Activated CD4-positive, alpha-beta memory T cell treated with anti-CD3 and anti-CD28 coated beads, Interleukin-2, amount 10 ng/mL, durations not matched to agents 7 days and 5 days (primary cell): ENCODE results near the gene PRR23C. TPM values are rescaled to one million over a fixed set of nuclear protein-coding genes. Genes with fewer than 3 reads are reported as not detected.

Source experiments
- CTCF ChIA-PET: fragments of 350-600 bp; sonication (Branson Sonifier 250); formaldehyde crosslinking; loops from one replicate; lab custom pipeline; 2021; ENCODE audit warnings: antibody characterized with exemption, inconsistent platforms; lab: Charles Lee
- POLR2A ChIA-PET: fragments of 350-600 bp; sonication (Branson Sonifier 250); formaldehyde crosslinking; loops from one replicate; lab custom pipeline; 2021; ENCODE audit warnings: antibody characterized with exemption; lab: Charles Lee
- DNase-seq: peaks from one replicate; pipeline ENCODE4 v3.0.0-alpha.2; 2020
- H3K27ac Mint-ChIP-seq: one replicate; pipeline ENCODE4 v1.8.0; 2021; ENCODE audit warnings: mild to moderate bottlenecking, mixed read lengths
- H3K27me3 Mint-ChIP-seq: one replicate; pipeline ENCODE4 v1.8.0; 2021; ENCODE audit warnings: mixed read lengths
- H3K36me3 Mint-ChIP-seq: one replicate; pipeline ENCODE4 v1.8.0; 2021; ENCODE audit warnings: low read depth, mixed read lengths
- H3K4me1 Mint-ChIP-seq: one replicate; pipeline ENCODE4 v1.8.0; 2021; ENCODE audit warnings: mixed read lengths
- H3K4me3 Mint-ChIP-seq: one replicate; pipeline ENCODE4 v1.8.0; 2021; ENCODE audit warnings: mild to moderate bottlenecking, mixed read lengths
- H3K9me3 Mint-ChIP-seq: one replicate; pipeline ENCODE4 v1.8.0; 2021; ENCODE audit warnings: mixed read lengths
- total RNA-seq, 2 experiments: library from RNA; stranded (reverse); gene quantifications; one replicate each; pipeline ENCODE4 v1.2.3, GENCODE V29; 2021

Gene PRR23C
- total RNA-seq, 2 experiments from 2014 or later, result not detected

DNA sequence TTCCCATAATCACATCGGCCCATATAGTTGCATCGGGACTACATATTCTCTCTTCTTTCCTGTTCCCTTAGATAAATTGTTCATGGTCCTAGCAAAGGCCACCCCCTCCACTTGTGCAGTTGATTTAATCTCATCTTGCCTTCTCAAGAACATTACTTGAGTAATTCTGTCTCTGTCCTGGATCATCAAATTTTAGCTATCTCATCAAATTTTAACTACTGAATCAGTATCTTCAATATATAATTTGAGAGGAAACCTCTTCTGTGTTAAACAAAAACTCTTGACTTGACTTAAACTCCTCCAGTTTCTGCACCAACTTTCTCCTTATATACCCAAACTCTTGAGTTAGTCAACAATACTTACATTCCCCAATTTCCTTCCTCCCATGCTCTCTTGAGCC lies 19.7 kb downstream of the PRR23C start:
- Mint-ChIP-seq H3K4me1 (no peaks in the 10 kb centered on the region), H3K27ac (no peak overlapping the region), H3K9me3 (no peaks in the 10 kb centered on the region), H3K4me3 (no peak overlapping the region), H3K36me3 (no peaks in the 10 kb centered on the region), H3K27me3 (no peaks in the 10 kb centered on the region)
- DNase-seq, result no peak
- POLR2A ChIA-PET, result no interaction called here
- CTCF ChIA-PET, result no interaction called here

DNA sequence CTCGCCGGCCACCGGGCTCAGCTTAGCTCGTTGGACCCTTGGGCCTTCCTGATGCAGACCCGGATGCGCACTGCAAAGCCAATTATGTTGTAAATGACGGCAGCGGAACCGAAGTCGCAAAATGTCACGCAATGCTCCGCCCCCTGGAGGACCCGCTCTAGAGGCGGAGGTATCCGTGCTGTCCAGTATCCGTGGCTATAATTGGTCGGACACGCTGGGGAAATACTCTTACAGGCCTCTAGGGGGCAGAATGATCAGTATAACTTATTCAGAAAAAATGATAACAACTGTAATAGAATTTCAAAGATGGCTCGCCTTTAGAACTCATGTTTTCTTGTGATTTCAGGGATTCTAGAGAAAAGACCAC lies 23.8 kb downstream of the PRR23C start, which contains the start of gene PRR23B:
Gene PRR23B, minus strand, starts transcription at position 59 of the 367 bp plus-strand sequence. CDS start 265 bp downstream, outside the sequence.
- H3K27ac Mint-ChIP-seq, result no peak within 1 kb of the TSS
- no peaks in the 10 kb centered on the region for H3K27me3 Mint-ChIP-seq
- H3K36me3 Mint-ChIP-seq, result peaks cover 2% of the 10 kb centered on the region
- ChIA-PET POLR2A (no interaction called here), CTCF (no interaction called here)
- H3K9me3 Mint-ChIP-seq, result peaks cover 7% of the 10 kb centered on the region
- no peaks in the 10 kb centered on the region for H3K4me1 Mint-ChIP-seq
- no peak for DNase-seq
- H3K4me3 Mint-ChIP-seq, result no peak within 1 kb of the TSS

DNA sequence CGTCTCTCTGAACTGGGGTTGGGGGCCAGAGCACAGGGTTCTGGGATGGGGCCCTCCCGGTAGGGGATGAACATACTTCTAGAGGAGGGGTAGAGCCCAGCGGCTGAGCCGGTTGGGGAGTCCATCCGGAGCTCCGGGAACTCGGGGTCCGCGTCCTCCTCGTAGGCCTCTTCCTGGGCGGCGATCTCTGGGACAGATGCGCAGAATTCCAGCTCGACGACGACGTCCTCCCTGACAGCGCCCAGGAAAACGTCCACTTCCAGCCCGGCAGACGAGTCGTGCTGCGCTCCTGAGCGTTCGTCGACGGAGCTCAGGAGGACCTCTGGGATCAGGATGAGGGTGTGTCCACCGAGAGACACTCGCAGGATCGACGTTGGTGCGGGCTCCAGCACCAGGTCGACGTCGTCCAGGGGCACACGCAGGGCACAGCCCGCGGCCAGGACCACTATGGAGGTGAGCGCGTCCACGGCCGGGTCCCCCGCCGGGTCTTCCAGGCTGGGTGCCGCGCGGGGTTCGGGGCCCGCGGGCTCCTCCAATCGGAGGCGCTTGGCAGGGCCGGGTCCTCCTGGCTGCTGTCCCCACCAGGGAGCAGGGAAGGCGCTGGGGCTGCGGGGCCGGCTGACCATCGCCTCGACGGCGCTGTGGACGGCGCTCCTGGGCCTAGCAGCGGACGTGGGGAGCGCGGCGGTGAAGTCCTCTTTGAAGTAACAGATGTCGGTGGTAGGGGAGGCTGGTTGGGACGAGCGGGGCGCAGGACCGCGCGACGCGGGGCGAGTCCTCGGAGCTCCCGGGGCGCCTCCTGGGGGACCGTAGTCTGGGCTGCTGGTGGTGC lies 24.4 kb downstream of the PRR23C start:
- H3K4me1 Mint-ChIP-seq, result no peaks in the 10 kb centered on the region
- POLR2A ChIA-PET, result no interaction called here
- H3K9me3 Mint-ChIP-seq, result peaks cover 7% of the 10 kb centered on the region
- DNase-seq, result no peak
- no peak overlapping the region for H3K4me3 Mint-ChIP-seq
- no peak overlapping the region for H3K27ac Mint-ChIP-seq
- H3K27me3 Mint-ChIP-seq, result no peaks in the 10 kb centered on the region
- H3K36me3 Mint-ChIP-seq, result peaks cover 2% of the 10 kb centered on the region
- CTCF ChIA-PET, result no interaction called here

DNA sequence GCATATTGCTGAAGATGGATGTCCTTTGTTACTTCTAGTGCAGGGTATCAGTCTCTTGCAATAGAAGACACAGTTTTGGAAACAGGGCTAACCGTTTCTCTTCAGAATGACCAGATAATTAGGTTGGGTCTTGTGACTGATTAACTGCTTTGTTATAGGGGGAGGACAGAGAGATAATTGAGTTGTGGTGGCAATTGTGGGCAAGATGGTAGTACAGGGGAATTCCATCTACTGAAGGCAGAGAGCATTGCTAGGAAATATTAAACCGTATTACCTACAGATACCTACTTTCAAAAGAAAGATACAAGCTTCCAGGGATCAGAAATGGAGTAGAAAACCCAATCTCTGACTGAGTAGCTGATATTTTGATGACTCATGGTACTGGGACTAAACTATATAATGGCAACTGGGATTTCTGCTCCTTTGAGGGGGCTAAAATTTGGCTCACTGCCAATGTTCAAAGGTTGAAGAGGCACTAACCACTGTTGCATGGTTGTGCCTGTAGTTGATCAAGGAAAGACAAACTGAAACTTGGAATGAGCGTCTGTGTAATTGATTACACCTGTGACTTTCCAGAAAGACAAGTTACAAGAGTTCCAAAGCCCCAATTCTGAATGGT lies 28.2 kb downstream of the PRR23C start:
- Mint-ChIP-seq H3K4me3 (no peak overlapping the region), H3K27ac (no peak overlapping the region), H3K27me3 (no peaks in the 10 kb centered on the region), H3K36me3 (peaks cover 2% of the 10 kb centered on the region), H3K4me1 (no peaks in the 10 kb centered on the region), H3K9me3 (peaks cover 7% of the 10 kb centered on the region)
- DNase-seq, result no peak
- ChIA-PET CTCF (interaction anchor here (0.7 kb wide), 1 partner anchor 326 kb away, joined by 3 read pairs; no protein-coding TSS in a partner anchor), POLR2A (no interaction called here)

DNA sequence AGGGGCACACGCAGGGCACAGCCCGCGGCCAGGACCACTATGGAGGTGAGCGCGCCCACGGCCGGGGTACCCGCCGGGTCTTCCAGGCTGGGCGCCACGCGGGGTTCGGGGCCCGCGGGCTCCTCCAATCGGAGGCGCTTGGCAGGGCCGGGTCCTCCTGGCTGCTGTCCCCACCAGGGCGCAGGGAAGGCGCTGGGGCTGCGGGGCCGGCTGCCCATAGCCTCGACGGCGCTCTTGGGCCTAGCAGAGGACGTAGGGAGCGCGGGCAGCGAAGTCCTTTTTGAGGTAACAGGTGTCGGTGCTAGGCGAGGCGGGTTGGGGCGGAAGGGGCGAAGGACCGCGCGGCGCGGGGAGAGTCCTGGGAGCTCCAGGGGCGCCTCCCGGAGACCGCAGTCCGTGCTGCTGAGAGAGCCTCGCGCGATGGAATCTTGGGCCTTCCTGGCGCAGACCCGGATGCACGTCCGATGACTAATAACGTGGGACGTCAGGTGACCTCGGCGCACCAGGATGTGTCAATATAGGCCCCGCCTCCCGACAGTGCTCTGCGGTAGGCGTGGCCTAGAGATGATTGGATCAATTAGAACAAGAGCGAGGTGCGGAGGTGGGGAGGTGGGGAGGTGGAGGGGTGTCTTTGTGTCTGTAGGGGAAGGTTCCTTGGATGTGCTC lies 38.5 kb downstream of the PRR23C start, which contains the start of gene PRR23A:
Gene PRR23A, minus strand, starts transcription at position 218 of the 666 bp plus-strand sequence. Its CDS starts 0 bp downstream, at position 218.
- Mint-ChIP-seq H3K4me1 (no peaks in the 10 kb centered on the region), H3K27ac (no peak within 1 kb of the TSS), H3K9me3 (peaks cover 3% of the 10 kb centered on the region), H3K27me3 (no peaks in the 10 kb centered on the region), H3K4me3 (no peak within 1 kb of the TSS), H3K36me3 (no peaks in the 10 kb centered on the region)
- CTCF ChIA-PET, result no interaction called here
- POLR2A ChIA-PET, result no interaction called here
- DNase-seq, result no peak

DNA sequence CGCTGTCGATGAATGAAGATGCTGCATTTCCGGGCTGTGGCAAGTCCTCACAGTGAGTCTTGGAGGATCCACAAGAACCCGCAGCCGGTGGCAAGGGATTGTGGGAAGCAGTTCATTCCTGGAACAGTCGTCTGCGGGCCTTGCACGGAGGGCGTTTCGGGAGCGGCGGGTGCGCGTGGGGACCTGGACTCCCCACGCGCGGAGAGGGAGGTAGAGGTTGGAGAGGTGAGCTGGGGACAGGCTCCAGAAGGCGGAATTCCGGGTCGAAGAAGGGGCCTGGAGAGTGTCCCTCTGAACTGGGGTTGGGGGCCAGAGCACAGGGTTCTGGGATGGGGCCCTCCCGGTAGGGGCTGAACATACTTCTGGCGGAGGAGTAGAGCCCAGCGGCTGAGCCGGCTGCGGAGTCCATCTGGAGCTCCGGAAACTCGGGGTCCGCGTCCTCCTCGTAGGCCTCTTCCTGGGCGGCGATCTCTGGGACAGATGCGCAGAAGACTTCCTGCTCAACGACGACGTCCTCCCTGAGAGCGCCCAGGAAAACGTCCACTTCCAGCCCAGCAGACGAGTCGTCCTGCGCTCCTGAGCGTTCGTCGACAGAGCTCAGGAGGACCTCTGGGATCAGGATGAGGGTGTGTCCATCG lies 39.2 kb downstream of the PRR23C start:
- no peak overlapping the region for H3K4me3 Mint-ChIP-seq
- H3K27me3 Mint-ChIP-seq, result no peaks in the 10 kb centered on the region
- H3K27ac Mint-ChIP-seq, result no peak overlapping the region
- CTCF ChIA-PET, result no interaction called here
- POLR2A ChIA-PET, result no interaction called here
- no peaks in the 10 kb centered on the region for H3K4me1 Mint-ChIP-seq
- no peaks in the 10 kb centered on the region for H3K36me3 Mint-ChIP-seq
- no peak for DNase-seq
- peaks cover 3% of the 10 kb centered on the region for H3K9me3 Mint-ChIP-seq

DNA sequence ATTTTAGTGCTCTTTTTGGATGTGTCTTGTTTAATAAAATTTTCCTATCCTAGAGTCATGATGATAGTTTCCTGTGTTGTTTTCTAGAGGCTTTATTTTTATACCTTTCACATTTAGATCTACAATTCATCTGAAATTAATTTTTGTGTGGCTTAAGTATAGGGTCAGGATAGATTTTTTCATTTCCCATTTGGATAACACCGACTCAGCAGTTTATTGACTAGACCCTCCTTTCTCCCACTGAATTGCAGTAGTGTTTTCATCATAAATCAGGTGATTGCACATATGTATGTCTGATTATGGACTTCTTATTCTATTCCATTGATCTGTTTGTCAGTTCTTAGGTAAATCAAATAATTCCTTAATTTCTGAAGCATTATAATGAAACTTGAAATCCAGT lies 49.0 kb downstream of the PRR23C start:
- peaks cover 16% of the 10 kb centered on the region for H3K27me3 Mint-ChIP-seq
- CTCF ChIA-PET, result no interaction called here
- H3K9me3 Mint-ChIP-seq, result no peaks in the 10 kb centered on the region
- no peaks in the 10 kb centered on the region for H3K36me3 Mint-ChIP-seq
- H3K4me3 Mint-ChIP-seq, result no peak overlapping the region
- DNase-seq, result no peak
- no peaks in the 10 kb centered on the region for H3K4me1 Mint-ChIP-seq
- POLR2A ChIA-PET, result no interaction called here
- H3K27ac Mint-ChIP-seq, result no peak overlapping the region

Other genes starting within 250 kb of the PRR23C start
- 10 to 100 TPM; 13.5 to 14.4 TPM for gene PIK3CB, start 210.0 kb downstream of the PRR23C start, total RNA-seq
- gene FOXL2, start 97.8 kb downstream of the PRR23C start, total RNA-seq, result not detected
- gene FOXL2NB, start 97.7 kb downstream of the PRR23C start, total RNA-seq, result not detected
- gene PRR23A, start 38.6 kb downstream of the PRR23C start, total RNA-seq, result not detected
- gene PRR23B, start 24.0 kb downstream of the PRR23C start, total RNA-seq, result not detected